ENCODE measurements around the gene GABRR2. TPM values are rescaled to one million over a fixed set of nuclear protein-coding genes. Genes with fewer than 3 reads are reported as not detected.

Gene GABRR2
- total and polyA plus RNA-seq, 10 of the 15 experiments (the other 5 are each of a cell fraction or from before 2014, with no cell fraction given), result 0.16 to 0.72 (median 0.32) TPM; not detected in 2

DNA sequence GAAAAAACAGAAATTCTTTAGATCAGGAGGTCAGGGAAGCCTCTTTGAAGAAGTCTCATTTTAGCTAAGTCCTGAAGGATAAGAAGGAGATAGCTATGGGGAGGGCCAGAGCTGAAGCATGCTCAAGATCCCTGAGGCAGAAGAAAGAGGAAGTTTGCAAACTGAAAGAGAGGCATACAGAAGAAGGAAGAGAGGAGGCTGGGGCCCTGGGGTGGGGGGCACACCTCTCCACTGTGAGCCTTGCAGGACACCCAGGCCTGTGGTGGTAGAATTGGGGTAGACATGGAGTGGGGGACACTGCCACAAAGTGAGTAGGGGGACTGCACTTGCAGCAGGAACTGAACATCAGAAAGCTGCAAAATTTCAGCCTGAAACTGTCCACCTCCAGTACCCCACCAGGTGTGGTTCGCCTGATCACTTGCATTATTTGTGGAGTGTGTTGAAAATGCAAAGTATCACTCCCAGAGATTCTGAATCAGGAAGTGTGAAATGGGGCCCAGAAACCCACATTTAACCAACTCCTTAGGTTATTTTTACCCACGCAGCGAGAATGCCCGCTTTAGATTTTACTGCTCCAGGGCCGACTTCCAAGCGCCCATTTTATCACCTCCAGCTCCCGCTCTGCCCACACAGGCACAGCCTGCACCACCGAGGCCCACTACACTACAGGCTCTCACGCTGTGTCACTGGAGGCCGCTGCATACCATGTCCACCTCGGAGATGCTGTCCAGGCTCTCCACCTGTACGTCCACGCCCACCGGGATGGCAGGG lies 44.0 kb downstream of the GABRR2 start (continued):
- TF ChIP-seq CUX1 (IDR thresholded peaks at IDR 0.05; ENCODE audit: insufficient replicate concordance, low read depth, low read length), result no peak
- 0 out of 2 replicates have a peak, but pooled peaks have one; percentile 20 for TF ChIP-seq NFIC (IDR thresholded peaks at IDR 0.05; ENCODE audit: low read depth, low read length)
- TF ChIP-seq MYC (IDR thresholded peaks at IDR 0.05; ENCODE audit: insufficient read depth, insufficient read length, insufficient replicate concordance, low read length, severe bottlenecking), result no peak
- TF ChIP-seq, protein P1, sequence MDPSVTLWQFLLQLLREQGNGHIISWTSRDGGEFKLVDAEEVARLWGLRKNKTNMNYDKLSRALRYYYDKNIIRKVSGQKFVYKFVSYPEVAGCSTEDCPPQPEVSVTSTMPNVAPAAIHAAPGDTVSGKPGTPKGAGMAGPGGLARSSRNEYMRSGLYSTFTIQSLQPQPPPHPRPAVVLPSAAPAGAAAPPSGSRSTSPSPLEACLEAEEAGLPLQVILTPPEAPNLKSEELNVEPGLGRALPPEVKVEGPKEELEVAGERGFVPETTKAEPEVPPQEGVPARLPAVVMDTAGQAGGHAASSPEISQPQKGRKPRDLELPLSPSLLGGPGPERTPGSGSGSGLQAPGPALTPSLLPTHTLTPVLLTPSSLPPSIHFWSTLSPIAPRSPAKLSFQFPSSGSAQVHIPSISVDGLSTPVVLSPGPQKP (IDR thresholded peaks at IDR 0.05; ENCODE audit: low read depth, low read length), result no peak
- no peak for TF ChIP-seq TCF7 (IDR thresholded peaks at IDR 0.05; ENCODE audit: borderline replicate concordance)
- peak; percentile 68 for TF ChIP-seq RUNX3 (IDR thresholded peaks at IDR 0.05; ENCODE audit: low read length)
- TF ChIP-seq IRF4 (IDR thresholded peaks at IDR 0.05; ENCODE audit: low read depth, low read length), result no peak
- peak; percentile 23; the same call in 1 of the 2 replicates for TF ChIP-seq SPI1 (IDR thresholded peaks at IDR 0.05; ENCODE audit: borderline replicate concordance, insufficient read depth, low read depth, low read length)
- TF ChIP-seq RB1 (IDR thresholded peaks at IDR 0.05; ENCODE audit: borderline replicate concordance), result no peak
- no peak for TF ChIP-seq CEBPB (IDR thresholded peaks at IDR 0.05; ENCODE audit: borderline replicate concordance in 1 of 2, low read depth in 2 of 2, low read length in 2 of 2)
- no peak for TF ChIP-seq STAT1 (conservative IDR thresholded peaks at IDR 0.05)
- TF ChIP-seq, protein P2, sequence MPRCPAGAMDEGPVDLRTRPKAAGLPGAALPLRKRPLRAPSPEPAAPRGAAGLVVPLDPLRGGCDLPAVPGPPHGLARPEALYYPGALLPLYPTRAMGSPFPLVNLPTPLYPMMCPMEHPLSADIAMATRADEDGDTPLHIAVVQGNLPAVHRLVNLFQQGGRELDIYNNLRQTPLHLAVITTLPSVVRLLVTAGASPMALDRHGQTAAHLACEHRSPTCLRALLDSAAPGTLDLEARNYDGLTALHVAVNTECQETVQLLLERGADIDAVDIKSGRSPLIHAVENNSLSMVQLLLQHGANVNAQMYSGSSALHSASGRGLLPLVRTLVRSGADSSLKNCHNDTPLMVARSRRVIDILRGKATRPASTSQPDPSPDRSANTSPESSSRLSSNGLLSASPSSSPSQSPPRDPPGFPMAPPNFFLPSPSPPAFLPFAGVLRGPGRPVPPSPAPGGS (IDR thresholded peaks at IDR 0.05; ENCODE audit: borderline replicate concordance, insufficient read depth, low read depth, low read length, poor library complexity, severe bottlenecking), result no peak
- TF ChIP-seq EED (IDR thresholded peaks at IDR 0.05; ENCODE audit: low read depth), result 0 out of 2 replicates have a peak, but pooled peaks have one; percentile 34
